Gastroesophageal sphincter (tissue), 3 donors: ENCODE data around the gene GPHA2.

Experiments
- POLR2A ChIP-seq, 2 donors: fragments of 450-650 bp; IDR thresholded peaks; one replicate each; pipeline ENCODE4 v1.6.1; 2017; ENCODE audit warnings: antibody characterized with exemption in 2 of 2, mild to moderate bottlenecking in 2 of 2, moderate library complexity in 1 of 2
- TF ChIP-seq, protein P1 (sequence below), 4 experiments: fragments of 200-600 bp in 2 of 4; fragments of 450-650 bp in 2 of 4; sonication (generic) in 1 of 4; IDR thresholded peaks; one replicate each; pipeline ENCODE4 v1.5.1; 2017 to 2019; ENCODE audit warnings: antibody characterized with exemption in 4 of 4, mild to moderate bottlenecking in 2 of 4, moderate library complexity in 2 of 4

DNA sequence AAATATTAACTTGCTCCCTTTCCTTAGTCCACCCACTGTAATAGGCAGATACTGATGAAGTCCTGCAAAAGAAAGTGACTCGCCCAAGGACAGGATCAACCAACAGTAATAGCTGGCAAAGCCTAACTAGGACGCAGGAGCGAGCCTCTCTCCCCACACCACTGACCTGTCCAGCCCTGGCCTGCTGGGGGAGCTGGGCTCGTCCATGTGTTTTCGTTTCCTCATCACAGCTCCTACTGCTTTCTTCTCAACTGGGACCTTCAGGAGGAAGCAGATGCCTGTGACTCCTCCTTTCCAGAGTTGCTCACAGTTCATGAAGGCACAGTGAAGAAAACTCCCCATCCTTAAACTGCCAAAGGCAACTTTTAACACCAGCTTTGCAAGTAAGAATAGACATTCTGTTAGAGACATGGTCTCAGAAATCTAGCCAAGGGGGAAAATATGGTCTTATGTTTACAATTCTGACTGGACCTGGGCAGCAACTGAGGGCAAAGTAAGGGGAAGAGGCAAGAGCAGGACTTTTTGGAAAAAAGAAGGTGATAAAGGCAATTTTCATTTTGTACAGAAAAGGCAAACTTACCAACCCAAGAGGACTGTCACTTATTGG, 11.6 kb upstream of the GPHA2 start:
- TF ChIP-seq, protein P1, sequence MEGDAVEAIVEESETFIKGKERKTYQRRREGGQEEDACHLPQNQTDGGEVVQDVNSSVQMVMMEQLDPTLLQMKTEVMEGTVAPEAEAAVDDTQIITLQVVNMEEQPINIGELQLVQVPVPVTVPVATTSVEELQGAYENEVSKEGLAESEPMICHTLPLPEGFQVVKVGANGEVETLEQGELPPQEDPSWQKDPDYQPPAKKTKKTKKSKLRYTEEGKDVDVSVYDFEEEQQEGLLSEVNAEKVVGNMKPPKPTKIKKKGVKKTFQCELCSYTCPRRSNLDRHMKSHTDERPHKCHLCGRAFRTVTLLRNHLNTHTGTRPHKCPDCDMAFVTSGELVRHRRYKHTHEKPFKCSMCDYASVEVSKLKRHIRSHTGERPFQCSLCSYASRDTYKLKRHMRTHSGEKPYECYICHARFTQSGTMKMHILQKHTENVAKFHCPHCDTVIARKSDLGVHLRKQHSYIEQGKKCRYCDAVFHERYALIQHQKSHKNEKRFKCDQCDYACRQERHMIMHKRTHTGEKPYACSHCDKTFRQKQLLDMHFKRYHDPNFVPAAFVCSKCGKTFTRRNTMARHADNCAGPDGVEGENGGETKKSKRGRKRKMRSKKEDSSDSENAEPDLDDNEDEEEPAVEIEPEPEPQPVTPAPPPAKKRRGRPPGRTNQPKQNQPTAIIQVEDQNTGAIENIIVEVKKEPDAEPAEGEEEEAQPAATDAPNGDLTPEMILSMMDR (IDR thresholded peaks at IDR 0.05) = no peak
- no peak for TF ChIP-seq POLR2A (IDR thresholded peaks at IDR 0.05)
